ENCODE results near the gene ITPR2.

GRCh38 chr12:26783131-26783526, 49.9 kb downstream of the ITPR2 start:
- no peak for TF ChIP-seq CTCF (IDR thresholded peaks at IDR 0.05)
- TF ChIP-seq POLR2A (IDR thresholded peaks at IDR 0.05): no peak

All from Peyer's patch (tissue), 4 donors.